NAMALWA (cell line): ENCODE results near the gene ABCC12.
A peak's percentile ranks its signal among the peaks of the same experiment; 100 is the strongest.

ENCODE experiments used
- DNase-seq: peaks from one replicate; pipeline ENCODE4 v3.0.0-alpha.2; 2015; ENCODE audit warnings: low spot score

The ABCC12 gene

DNA sequence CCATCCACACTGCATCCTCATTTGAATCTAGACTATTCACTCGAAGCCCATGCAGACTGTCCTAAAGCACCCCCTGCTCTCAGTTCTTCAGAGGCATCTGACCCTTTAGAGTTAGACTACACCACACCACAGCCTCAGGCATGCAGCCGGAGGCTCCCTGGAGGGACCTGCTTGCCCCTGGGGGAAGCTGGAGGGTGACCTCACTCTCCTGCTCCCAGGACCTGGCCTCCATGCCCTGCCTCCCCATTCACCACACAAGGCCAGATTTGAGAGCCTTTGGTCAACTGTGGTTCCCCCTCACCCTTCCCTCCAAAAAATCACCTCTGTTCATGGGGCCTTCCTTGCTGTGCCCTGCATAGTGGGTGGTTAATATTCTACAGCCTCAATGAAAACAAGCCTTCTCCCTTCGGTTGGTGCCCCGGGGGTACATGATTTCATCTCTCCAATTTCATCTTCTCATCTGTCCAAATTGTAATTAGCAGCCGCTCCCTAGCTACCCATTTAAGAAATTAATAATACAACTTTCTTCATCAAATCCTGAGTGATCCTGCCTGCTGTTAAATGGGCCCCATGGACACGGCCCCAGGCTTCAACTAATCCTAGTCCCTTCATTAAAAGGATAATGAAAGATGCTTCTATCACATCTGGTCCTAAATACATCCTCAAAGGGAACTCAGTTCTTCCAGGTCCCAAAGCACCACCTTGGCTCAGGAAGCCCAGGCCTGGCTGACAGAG lies 24.4 kb downstream of the ABCC12 start:
- no peak for DNase-seq

DNA sequence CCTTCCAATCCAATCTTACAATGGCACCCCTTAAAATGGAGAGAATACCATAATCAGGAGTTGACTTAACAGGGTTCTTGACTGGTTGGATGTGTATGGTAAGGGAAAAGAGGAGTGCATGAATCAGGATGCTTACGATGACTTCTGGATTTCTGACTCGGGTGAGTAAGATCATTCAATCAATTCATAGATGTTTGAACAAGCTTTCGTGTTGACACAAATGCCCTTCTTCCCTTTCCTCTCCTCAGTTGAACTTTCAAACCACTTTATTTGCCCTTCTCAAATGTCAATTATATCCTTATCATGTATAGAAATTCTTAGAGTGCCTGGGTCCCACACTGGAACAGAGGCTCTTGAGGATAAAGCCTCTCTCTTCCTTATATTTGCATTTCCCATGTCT lies 25.9 kb downstream of the ABCC12 start:
- no peak for DNase-seq

DNA sequence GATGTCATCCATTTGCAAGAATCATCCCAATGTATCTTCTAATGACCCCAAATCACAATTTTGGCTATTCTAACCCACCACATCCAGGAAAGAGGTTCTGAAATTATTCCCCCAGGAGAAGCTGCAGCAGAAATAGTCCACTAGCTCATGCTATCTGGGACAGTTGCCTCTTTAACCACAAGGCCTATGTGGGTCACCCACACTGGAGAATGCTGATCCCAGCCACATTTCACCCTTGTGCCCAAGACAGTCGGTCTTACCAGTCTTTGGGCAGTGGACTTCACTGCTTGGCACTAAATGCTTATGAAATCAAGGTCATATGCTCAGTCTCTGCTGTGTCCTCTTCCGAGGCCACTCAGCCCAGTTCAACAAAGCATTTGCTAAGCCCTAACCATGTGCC lies 27.0 kb downstream of the ABCC12 start:
- DNase-seq, result no peak

DNA sequence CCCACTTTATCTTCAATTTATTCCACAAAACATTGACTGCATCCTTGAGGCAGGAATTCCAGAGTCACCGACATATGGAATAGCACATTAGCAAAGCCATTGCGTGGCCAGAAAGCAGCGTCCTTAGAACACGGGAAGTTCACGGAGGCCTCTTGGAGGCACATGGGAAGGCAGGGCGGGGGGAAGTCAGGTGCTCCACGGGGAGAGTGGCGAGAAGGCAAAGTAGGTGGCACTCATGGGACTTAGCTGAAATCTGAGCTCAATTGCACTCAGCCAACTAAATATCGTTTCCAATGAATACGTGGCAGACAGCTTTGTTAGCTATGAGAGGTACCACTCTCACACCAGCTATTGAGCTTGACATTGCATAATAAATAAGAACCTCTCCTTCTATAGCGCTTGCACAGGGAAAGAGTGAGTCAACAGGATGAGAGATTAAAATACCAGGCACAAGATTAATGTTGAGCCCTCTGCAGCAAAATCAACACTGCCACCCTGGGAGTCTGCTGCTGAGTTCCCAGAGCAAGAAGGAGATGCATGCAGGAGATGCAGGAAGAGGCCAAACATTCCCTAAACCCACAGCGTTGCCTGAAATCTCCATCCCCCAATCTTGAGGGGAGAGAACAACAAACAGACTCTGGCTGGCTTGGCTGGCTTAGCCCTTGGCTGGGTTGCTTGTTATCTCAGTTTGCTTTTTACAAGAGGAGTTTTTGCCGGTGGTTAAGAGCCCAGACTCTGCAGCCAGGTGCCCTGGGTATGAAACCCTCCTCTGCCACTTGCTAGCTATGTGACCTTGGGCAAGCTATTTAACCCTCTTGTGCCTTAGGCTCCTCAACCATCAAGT lies 28.8 kb downstream of the ABCC12 start:
- no peak for DNase-seq

DNA sequence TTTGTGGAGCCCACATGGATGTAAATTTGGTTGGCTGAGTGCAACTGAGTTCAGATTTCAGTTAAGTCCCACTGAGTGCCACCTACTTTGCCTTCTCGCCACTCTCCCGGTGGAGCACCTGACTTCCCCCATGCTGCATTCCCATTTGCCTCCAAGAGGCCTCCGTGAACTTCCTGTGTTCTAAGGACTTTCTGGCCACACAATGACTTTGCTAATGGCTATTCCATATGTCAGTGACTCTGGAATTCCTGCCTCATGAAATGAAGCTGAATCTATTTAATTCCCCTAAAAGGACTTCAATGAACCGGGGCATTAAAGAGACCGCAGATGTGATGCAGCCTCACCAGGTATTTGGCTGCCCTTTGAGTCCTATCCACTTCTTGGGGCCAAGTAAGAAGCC lies 29.9 kb downstream of the ABCC12 start:
- no peak for DNase-seq

DNA sequence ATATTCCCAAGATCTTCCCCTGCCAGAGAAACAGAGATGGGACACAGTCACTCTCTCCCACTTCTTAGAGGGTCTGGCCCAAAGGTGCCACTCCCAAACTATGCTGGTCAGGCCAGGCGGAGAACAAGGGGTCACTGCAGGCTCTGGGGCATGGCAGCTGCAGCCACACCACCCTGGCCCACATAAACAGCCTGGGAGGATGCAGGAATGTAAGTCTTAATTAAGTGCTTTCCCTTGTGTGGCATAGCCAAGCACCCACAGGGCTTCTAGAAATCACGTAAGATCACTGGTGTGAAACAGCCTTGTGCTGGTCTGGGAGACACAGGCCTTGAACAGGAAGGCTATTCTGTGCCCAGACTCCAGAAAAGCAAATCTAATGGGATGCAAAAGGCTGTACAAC lies 31.5 kb downstream of the ABCC12 start:
- no peak for DNase-seq

DNA sequence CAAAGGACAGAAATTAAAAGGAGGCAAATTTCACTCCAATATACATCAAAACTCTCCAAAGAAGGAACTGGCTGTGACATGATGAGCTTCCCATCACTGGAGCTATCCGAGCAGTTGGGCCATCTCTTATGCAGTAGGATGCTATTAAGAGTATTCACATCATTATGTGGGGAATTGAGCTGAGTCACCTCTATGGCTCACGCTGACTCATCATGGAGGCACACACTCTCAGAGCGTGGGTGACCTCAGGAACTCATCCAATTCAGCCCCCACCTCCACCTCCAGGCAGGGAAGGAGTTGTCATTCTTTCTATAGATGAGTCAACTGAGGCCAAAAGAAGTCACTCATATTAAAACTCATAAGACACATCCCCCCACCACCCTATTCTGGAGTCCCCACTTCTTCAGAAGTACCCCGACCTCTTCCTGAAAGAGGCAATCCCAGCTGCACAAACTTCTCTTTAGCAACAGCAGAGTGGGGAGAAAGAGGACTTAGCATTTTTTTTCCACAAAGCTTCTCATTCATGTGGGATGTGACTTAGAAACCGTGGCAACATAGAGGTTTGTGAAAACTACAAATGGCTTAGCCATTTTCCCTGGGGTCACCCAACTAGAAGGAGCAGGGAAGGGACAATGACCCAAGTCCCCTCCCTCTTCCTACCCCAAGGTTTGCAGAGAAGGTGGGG lies 32.5 kb downstream of the ABCC12 start:
- DNase-seq, result no peak

DNA sequence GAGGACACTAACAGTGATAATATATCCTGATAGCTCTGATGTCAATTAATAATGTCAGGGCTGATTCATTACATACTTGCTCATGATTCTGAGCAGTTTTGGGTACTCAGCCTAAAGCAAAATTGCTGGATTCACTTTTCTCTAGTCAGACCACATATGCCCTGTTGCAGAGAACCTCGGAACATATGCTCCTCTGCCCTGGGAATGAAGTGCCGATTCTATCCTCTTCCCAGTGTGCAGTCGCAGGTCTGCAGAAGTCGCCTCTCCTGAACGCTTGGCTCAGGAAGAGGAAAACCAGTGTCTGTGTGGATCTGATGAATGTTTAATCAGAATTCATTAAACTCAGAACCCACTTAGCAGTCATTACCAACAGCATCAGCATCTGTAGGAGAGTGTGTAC lies 34.5 kb downstream of the ABCC12 start:
- no peak for DNase-seq

DNA sequence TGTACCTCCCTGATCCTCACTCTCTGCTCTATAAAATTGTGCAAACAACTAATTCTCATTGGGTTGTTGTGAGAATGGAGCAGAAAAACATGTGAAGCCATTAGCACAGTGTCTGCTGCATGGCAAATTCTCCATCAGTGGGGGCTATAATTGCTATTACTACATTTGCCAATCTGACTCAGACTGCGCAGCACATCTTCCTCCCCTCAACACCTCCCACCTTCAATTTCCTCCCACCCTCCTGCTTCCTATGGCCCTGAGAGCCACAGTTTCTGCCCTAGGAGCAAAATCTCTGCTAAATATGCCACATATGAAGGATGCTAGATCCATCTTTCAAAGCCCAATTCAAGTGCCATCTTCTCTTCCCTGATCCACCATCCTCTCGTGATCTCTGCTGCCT lies 37.0 kb downstream of the ABCC12 start:
- no peak for DNase-seq

DNA sequence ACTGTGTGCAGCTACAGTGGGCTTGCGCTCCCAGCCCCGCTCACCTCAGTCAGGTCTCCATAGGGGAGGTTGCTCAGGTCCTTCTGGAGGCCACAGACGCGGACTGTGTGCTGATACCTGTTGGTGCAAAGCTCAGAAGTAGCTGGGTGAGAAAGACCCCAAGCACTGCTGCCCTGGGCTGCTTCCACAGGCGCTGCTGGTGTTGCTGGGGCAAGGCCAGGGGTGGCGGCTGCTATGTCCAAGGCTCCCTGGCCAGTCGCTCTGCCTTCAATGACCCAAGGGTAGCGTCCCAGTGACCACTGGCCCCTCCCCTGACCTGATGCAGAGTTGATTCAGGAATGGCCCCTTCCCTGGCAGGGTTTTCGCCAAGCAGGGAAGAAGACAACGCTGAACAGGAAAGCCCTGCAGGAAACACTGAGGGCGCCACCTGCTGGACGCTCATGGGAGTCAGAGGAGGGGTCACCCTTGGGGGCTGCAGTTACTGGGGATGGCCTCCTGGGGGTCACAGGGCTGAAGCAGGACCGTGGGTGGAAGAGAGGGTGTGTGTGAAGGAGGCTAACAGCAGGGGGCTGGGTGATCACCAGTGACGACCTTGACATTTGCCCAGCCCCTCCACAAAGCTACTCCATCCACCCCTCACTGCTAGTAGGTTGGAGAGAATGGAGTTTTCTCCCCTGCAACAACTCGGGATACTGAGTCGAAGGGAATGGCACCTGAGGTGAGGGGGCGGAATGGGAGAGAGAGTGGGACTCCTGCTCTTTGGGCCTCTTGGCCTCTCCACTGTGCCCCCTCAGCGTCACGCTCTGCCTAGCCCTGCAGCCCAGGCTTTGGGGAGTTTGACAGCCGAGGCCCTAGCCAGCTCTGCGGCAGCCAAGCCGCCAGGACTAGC lies 38.3 kb downstream of the ABCC12 start:
- DNase-seq, result peak; percentile 80

DNA sequence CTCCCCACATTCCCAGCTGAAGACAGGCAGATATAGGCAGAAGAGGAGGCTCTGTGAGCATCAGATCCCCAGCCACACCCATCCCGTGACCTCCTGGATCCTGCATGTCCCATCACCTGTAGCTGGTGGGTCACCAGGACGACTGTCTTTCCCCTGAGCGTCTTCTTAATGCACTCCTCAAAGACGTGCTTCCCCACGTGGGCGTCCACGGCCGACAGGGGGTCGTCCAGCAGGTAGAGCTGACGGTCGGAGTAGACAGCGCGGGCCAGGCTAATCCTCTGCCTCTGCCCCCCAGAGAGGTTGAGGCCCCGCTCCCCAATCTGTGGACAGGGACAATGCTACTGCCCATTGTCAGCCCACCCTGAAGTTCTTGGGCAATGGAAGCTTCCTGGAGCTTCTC lies 40.5 kb downstream of the ABCC12 start:
- DNase-seq, result no peak

DNA sequence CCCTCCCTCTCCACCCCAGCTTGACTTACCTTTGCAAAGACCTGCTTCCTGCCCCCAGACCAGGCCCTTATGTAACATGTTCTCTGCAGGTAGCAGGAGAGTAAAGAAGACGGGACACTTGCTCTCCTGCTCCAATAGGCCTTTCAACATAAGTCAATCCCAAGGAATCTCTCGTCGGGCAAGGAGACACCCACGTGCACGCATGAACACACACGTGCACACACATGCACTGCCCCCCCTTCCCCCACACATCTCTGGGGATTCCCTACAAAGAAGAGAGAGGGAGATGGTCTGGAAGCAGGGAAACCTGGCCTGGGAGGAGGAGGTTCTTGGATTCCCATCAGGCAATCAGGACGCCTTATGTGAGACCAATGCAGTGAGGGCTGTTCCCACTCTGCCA lies 41.4 kb downstream of the ABCC12 start:
- DNase-seq, result no peak

DNA sequence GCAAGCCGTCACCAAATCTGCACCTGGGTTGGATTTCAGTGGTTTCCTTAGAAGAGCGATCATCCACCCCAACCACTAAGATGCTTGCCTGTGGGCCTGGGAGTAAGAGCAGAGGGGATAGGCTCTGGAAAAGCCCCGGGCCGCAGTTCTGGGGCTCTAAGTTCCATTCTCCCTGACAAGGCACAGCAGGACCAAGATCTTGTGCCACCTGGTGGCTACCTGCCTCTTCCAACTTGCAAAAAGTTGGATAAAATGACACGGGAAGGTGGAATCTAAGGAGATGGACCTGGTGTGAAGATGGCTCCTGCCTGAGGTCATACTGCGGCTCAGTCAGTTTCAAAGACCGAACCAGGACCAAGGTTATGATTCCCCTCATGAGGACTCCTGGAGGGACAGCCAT lies 42.3 kb downstream of the ABCC12 start:
- DNase-seq, result no peak

DNA sequence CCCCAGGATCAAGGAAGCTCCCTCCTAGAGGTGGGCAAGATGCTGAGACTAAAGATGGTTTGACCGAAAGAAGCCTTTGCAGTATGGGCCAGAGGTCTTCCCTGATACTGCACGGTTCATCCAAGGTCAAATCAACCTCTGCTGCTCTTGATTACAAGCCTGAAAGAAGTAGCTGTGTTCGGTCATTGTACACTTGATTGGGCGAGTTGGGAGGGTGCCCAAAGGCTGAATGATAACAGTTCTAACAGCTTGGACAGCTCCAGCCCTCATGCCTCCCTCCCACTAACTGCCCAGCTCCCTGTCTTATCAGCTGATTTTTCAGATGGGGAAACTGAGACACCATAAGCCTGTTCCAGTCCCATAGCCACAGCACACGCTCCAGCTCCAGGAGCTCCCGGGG lies 42.8 kb downstream of the ABCC12 start:
- no peak for DNase-seq

DNA sequence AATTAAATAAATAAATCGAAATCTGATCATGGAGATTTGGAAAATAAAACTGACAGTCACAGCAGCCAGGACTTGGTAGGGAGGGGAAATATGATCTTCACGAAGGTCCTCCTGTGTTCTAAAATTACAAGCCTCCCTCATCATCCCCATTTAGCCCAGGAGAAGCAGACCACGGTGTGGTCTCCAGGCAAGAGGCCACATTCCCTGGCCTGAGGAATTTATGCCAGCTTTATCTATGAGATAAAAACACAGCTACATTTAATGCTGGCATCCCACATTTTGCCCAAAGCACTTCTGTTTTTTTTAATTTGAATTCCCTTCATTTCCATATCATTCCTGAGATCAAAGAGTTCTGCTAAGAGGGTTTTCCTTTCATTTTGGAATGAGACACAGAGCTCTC lies 43.2 kb downstream of the ABCC12 start:
- DNase-seq, result no peak

DNA sequence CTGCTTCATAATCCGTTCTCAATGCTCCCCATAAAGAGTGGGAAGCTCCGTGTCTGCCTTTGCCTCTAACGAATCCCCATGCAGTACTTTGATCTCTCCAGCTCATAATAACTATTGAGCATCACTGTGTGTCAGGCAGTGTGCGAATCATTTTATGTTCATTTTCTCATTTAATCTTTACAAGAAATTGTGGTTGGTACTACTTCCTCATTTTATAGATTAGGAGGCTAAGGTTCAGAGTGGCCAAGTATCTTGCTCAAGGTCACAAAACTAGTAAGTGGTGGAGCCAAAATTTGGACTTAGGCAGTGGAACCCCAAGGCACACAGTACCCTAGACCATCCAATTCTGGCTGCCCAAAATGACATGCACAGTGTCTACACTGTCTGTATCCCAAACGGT lies 44.8 kb downstream of the ABCC12 start:
- DNase-seq, result no peak

DNA sequence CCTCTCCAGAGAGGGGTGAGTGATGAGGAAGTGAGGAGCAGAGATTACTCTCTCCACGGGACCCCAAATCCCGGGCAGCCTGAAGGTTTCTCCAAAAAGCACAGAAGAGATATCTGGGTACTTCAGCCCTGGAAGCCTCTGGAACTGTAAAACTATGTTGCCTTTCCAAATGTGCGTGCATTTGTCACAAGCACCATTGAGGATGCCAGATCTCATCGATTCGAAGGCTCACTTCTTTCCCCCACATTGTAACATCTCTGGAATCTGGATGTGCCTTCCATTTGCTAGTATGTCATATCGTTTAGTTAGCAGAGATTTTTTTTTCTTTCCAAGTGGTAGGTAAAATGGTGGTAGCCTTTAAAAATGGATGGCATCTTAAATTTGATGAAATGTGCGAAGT lies 45.8 kb downstream of the ABCC12 start:
- DNase-seq, result no peak

DNA sequence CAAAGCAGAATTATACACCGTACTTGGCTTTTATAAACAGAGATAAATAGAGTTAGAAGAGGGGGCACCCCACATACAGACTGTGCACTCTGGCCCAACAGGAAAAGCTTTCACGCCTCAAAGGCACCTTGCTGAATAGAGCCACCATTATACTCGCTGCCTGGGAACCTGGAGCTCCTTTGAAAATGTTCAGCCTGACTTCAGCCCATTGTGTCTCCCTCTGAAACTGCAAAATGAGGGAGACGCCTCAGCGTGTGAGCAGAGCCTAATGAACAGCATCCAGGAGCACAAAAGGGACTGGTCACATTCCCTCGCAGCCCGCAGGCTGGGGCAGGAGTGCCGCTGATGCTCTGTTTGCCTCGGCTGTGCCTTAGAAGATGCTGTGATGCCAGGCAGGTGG lies 46.3 kb downstream of the ABCC12 start:
- no peak for DNase-seq

DNA sequence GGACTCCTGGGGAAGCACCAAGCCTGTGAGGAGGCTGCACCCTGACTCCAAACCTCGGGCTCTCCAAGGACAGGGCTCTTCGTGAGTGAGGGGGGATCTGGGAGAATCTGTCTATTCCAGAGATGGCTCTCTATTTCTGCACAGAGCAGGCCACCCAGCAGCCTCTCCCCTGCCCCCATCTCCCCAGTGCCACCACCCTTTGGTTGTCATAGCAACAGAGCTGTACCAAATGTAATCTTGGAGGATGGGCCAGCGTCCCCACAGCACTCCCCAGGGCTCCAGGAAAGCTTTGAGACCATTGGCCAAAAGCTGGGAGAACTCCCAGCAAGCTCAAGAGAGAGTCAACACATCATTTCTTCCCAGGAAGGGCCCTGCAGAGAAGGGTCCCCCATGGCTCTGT lies 49.3 kb downstream of the ABCC12 start:
- no peak for DNase-seq
